ENCODE measurements around the gene PHACTR1. TPM values are rescaled to one million over a fixed set of nuclear protein-coding genes. Genes with fewer than 3 reads are reported as not detected.

The PHACTR1 gene
- total and polyA plus RNA-seq, 5 experiments from 2014 or later = 0.07 to 3.0 (median 0.70) TPM

DNA sequence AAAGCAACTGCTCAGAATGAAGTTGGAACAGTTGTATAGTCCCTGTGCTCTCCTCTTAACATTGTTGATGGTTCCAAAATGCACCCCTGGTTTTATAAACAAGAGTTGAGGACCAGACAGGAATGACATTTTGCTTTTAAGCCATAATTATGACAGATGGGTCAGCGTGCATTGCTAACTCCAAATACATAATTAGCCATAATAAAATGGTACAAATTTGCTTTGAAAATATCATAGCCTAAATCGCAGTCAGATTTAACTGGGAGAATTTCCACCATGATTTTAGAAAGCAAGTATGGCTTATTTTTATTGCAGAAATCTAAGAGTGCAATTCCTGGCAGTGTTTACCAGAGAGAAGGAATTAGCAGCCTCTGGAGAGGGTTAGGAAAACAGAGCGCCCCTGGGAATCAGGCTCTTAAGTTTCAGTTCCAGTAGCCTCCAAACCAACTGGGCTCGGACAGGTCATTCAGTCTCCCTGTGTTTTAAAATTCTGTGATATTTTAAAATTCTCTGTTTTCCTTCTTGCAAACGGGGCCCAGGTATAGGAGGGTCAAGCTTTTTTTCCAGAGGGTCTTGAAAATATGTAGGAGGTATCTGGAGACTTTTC lies 309.4 kb downstream of the PHACTR1 start:
- no peaks in the 10 kb centered on the region for H3K4me1 Mint-ChIP-seq
- H3K27ac Mint-ChIP-seq = no peak overlapping the region
- H3K9me3 Mint-ChIP-seq = no peaks in the 10 kb centered on the region
- peaks cover 2 to 13% (median 7%) of the 10 kb centered on the region in 5 donors for H3K27me3 Mint-ChIP-seq
- ATAC-seq (no peak), DNase-seq (no peak)
- H3K36me3 Mint-ChIP-seq = no peaks in the 10 kb centered on the region
- no peak overlapping the region for H3K4me3 Mint-ChIP-seq
- POLR2A ChIA-PET = no interaction called here

DNA sequence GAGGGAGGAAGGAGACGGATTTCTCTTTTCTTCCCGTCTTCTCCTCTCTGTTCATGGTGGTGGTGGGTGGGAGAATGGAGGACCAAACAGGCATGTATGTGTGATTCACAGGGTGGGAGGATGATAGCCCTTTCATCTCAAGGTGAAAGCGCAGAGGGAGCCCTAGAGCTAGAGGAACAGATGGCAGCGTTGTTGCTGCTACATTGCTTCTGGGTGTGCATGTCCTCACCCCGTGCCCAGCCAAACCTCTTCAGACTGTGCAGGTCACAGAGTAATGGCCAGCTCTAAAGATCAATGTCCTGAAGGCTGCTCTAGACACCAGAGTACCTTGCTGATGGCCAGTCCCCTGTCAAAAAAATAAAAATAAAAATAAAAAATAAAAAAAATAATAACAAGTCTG lies 310.0 kb downstream of the PHACTR1 start:
- Mint-ChIP-seq H3K36me3 (no peaks in the 10 kb centered on the region), H3K4me3 (no peak overlapping the region), H3K27ac (no peak overlapping the region), H3K27me3 (peaks cover 2 to 13% (median 6%) of the 10 kb centered on the region in 5 donors), H3K9me3 (no peaks in the 10 kb centered on the region), H3K4me1 (no peaks in the 10 kb centered on the region)
- DNase-seq (no peak), ATAC-seq (no peak)
- POLR2A ChIA-PET = no interaction called here

DNA sequence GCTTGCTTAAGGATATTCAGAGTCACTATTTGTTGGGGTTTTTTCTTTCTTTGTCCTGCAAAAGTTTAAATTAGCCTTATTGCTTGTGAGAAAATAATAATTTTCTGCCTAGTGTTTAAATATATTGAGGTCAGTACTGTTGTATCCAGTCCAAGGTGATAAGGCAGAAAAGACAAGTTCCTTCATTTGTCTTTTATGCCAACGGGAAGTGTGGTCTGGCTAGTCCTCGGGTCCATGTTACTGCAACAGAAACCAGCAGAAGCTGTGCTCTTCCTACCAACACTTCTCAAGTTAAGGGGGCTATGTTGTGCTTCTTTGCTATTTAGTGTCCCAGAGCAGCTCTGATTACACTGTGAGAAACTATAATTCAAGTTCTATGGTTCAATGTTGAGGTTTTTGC lies 310.6 kb downstream of the PHACTR1 start:
- POLR2A ChIA-PET = no interaction called here
- no peaks in the 10 kb centered on the region for H3K9me3 Mint-ChIP-seq
- no peak for ATAC-seq
- H3K4me3 Mint-ChIP-seq = no peak overlapping the region
- DNase-seq = no peak
- no peaks in the 10 kb centered on the region for H3K4me1 Mint-ChIP-seq
- no peaks in the 10 kb centered on the region for H3K36me3 Mint-ChIP-seq
- no peak overlapping the region for H3K27ac Mint-ChIP-seq
- H3K27me3 Mint-ChIP-seq = peaks cover 2 to 13% (median 6%) of the 10 kb centered on the region in 5 donors

DNA sequence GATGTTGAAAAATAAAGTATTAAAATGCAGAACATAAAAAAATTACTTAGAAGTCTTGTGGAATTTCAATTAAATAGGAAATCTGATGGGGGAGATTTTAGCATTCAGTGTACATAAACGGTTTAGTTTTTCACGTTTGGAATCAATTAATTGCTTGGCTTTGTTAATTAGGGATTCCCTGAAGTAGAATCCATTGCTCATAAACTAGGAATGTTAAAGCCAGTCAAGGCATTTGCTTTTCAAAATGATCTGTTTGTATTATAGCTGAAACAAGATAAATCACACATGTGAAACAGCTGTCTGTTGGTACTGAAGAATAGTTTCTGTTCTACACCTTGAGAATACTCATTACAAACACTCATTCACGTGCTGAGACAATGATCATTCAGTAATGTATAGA lies 313.8 kb downstream of the PHACTR1 start:
- no peaks in the 10 kb centered on the region for H3K9me3 Mint-ChIP-seq
- no peak overlapping the region for H3K27ac Mint-ChIP-seq
- H3K36me3 Mint-ChIP-seq = no peaks in the 10 kb centered on the region
- DNase-seq (no peak), ATAC-seq (no peak)
- H3K27me3 Mint-ChIP-seq = peaks cover 2 to 13% (median 3%) of the 10 kb centered on the region in 5 donors
- POLR2A ChIA-PET = no interaction called here
- H3K4me3 Mint-ChIP-seq = no peak overlapping the region
- H3K4me1 Mint-ChIP-seq = peaks cover 0 to 2% (median 0%) of the 10 kb centered on the region in 4 donors

DNA sequence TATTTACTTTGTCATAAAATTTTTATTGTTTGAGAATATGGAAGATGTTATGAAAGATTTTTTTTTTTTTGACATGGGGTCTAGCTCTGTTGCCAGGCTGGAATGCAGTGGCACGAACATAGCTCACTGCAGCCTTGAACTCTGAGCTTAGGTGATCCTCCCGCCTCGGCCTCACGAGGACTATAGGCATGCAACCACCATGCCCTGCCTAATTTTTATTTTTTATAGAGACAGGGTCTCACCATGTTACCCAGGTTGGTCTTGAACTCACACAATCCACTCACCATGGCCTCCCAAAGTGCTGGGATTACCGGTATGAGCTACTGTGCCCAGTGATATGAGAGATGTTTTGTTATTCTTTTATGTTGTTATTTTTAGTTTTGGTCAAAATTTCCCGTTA lies 316.0 kb downstream of the PHACTR1 start:
- DNase-seq = no peak
- Mint-ChIP-seq H3K27me3 (peaks cover under 1 to 20% (median 9%) of the 10 kb centered on the region in 5 donors), H3K4me1 (peaks cover 0 to 2% (median 0%) of the 10 kb centered on the region in 4 donors), H3K9me3 (no peaks in the 10 kb centered on the region), H3K36me3 (no peaks in the 10 kb centered on the region), H3K27ac (no peak overlapping the region), H3K4me3 (no peak overlapping the region)
- POLR2A ChIA-PET = no interaction called here
- no peak for ATAC-seq

DNA sequence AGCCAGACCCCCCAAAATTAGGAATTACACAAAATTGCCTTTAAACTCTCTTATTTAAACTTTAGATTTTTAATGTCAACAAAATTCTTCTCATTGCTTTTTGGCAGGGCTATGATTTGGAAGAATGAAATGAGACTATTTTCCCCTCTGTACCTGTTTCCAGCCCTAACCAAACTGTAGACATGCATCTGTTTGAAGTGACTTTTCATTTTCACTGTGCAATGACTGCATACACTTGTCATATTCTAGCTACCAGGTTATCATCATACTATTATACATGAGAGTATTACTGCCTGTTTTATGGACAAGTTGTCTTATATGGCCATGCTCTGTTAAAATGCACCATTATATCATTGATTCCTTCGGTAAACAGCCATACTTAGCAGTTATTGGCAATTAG lies 316.6 kb downstream of the PHACTR1 start:
- DNase-seq (no peak), ATAC-seq (no peak)
- Mint-ChIP-seq H3K4me1 (peaks cover 0 to 2% (median 0%) of the 10 kb centered on the region in 4 donors), H3K27ac (no peak overlapping the region), H3K27me3 (peaks cover 3 to 23% (median 11%) of the 10 kb centered on the region in 5 donors), H3K4me3 (no peak overlapping the region), H3K9me3 (no peaks in the 10 kb centered on the region), H3K36me3 (no peaks in the 10 kb centered on the region)
- POLR2A ChIA-PET = no interaction called here

DNA sequence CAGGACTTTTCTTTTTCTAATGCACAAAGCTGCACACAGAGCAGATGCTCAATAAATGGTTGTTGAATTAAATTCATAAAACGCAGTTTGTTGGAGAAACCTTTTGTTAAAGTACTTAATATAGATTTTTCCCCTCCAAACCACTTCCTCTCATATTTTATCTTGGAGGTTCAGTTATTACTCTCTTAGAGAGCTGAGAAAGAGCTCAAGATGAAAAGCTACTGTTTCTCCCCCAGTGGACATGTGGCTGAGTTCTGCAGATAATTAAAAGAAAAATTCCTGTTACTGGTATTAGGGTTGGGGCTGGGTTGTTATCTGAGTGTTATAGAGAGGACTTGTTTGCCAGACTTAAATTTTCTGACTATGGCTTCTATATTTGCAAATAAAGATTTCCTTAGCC lies 317.7 kb downstream of the PHACTR1 start:
- Mint-ChIP-seq H3K27me3 (peaks cover 0 to 12% (median 8%) of the 10 kb centered on the region in 5 donors), H3K27ac (no peak overlapping the region), H3K4me3 (no peak overlapping the region), H3K36me3 (no peaks in the 10 kb centered on the region), H3K4me1 (peaks cover 0 to 2% (median 0%) of the 10 kb centered on the region in 4 donors), H3K9me3 (no peaks in the 10 kb centered on the region)
- POLR2A ChIA-PET = no interaction called here
- DNase-seq = no peak
- no peak for ATAC-seq

DNA sequence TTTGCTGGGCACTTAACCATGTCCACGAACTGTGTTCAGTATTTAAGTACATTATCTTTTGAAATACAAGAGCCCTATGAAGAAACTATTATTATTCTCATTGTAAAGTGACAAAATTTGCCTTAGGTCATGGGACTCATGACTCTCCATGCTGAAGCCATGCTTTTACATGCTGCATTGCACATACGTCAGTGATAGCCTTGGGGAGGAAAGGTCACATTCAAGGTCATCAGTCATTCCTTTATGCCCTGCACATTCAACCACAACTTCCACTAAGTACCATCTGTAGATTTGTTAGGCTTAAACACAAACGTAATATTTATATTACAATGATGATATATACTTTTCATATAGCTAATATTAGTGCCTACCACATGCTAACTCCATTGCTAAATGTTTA lies 319.0 kb downstream of the PHACTR1 start:
- Mint-ChIP-seq H3K36me3 (no peaks in the 10 kb centered on the region), H3K4me3 (no peak overlapping the region), H3K9me3 (no peaks in the 10 kb centered on the region), H3K27ac (no peak overlapping the region), H3K27me3 (peaks cover 1 to 10% (median 8%) of the 10 kb centered on the region in 5 donors), H3K4me1 (peaks cover 0 to 2% (median 0%) of the 10 kb centered on the region in 4 donors)
- DNase-seq (no peak), ATAC-seq (no peak)
- POLR2A ChIA-PET = no interaction called here

DNA sequence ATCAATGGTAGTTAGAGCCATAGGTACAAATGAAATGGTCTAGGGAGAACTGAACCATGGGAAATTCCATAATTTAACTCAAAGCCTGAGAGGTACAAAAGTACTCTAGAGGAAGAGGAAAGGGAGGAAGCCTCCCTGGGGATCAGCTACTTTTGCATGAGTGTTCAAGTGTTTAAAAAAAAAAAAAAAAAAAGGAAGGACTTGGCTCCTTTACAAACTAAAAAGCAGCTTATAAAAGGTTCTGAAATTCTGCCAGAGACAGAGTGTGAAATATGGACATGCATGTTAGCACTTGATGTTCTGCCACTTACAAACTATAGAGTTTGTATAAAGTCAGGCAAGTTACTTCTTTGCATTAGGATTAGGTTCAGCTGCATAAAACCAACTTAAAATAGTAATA lies 321.7 kb downstream of the PHACTR1 start:
- no peak overlapping the region for H3K27ac Mint-ChIP-seq
- ATAC-seq (no peak), DNase-seq (no peak)
- no peaks in the 10 kb centered on the region for H3K36me3 Mint-ChIP-seq
- H3K4me1 Mint-ChIP-seq = no peaks in the 10 kb centered on the region
- no peak overlapping the region for H3K4me3 Mint-ChIP-seq
- POLR2A ChIA-PET = interaction anchor here (0.6 kb wide), 1 partner anchor 1673 kb away, joined by 3 read pairs; no protein-coding TSS in a partner anchor
- H3K9me3 Mint-ChIP-seq = no peaks in the 10 kb centered on the region
- peaks cover 3 to 13% (median 10%) of the 10 kb centered on the region in 5 donors for H3K27me3 Mint-ChIP-seq

DNA sequence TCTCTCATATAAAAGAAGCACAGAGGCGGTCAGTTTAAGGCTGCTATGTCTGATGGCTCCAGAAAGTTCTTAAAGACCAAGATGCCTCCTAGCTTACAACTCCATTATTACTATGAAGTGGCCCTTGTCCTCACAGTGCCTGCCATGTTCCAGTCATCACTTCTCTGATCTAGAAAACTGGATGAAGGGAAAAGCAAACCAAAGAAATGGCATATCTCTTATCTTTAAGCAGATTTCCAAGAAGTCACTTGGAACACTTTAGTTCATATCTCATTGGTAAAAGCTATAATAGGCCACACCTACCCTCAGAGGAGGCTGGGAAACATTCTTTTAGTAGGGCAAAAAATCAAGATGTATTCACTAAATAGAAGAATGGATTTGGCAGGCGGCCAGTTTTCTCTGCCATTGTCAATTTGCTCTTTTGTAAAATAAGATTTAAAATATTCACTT lies 322.2 kb downstream of the PHACTR1 start:
- Mint-ChIP-seq H3K36me3 (no peaks in the 10 kb centered on the region), H3K27ac (no peak overlapping the region), H3K9me3 (no peaks in the 10 kb centered on the region), H3K27me3 (peaks cover 3 to 13% (median 10%) of the 10 kb centered on the region in 5 donors), H3K4me1 (no peaks in the 10 kb centered on the region), H3K4me3 (no peak overlapping the region)
- DNase-seq (no peak), ATAC-seq (no peak)
- POLR2A ChIA-PET = no interaction called here

DNA sequence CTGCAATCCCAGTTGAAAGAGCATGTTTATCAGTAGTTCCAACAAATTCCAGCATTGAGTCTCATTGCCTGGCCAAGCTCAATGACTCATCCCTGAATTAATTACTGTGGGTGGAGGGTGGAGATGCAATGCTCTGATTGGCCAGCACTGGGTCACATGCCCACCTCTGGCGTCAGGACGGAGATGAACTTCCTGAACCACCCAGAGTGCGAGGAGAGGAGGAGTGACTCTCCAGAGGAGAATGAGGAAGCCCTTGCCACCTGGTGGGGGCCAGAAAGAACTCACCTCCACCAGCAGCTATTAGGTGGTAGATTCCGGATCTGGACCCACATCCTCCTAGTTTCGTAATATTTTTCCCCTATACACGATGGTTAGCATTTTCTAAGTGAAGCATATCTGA lies 327.8 kb downstream of the PHACTR1 start:
- no peak overlapping the region for H3K27ac Mint-ChIP-seq
- H3K36me3 Mint-ChIP-seq = no peaks in the 10 kb centered on the region
- H3K4me3 Mint-ChIP-seq = no peak overlapping the region
- H3K27me3 Mint-ChIP-seq = peaks cover 0 to 10% (median 4%) of the 10 kb centered on the region in 5 donors
- ATAC-seq = no peak
- POLR2A ChIA-PET = no interaction called here
- no peaks in the 10 kb centered on the region for H3K9me3 Mint-ChIP-seq
- no peak for DNase-seq
- H3K4me1 Mint-ChIP-seq = no peaks in the 10 kb centered on the region

DNA sequence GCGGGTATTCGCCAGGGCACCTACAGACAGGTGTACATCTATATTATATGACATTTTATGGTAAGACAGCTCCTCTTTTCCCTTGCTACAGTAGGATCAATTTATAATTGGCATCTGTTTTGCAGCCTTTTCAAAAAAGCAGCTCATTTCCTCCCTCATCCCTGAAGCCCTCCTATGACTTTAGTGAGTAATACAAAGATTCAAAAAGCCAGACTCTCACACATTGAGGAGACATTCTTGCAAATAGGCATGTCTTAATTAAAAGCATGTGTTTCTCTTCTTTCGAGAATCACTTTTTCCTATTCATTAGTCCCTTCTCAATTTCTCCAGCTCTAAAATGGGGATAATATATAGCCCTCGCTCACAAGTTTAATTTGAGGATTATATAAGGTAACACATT lies 328.3 kb downstream of the PHACTR1 start:
- no peak overlapping the region for H3K27ac Mint-ChIP-seq
- DNase-seq = no peak
- POLR2A ChIA-PET = no interaction called here

DNA sequence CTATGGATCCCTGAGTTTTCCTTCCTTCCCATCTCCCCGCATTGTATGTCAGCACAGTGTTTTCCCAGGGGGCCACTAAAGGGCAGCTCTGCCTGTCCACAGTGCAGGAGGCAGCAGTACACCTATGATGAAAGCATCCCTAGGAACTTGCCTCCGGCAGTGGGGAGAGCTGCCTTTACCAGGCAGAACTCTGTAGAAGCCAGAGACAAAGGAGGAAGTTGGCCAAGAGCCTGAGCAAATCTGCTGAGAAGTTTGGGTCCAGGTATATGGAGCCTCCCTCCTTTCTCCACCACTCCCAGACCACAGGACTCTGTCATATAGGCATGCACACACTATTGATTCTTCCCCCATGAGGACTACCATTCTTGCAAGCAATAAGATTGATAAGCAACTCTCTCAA lies 329.1 kb downstream of the PHACTR1 start:
- DNase-seq (no peak), ATAC-seq (no peak)
- H3K4me1 Mint-ChIP-seq = no peaks in the 10 kb centered on the region
- no peaks in the 10 kb centered on the region for H3K36me3 Mint-ChIP-seq
- H3K4me3 Mint-ChIP-seq = no peak overlapping the region
- POLR2A ChIA-PET = no interaction called here
- peaks cover 0 to 15% (median 4%) of the 10 kb centered on the region in 5 donors for H3K27me3 Mint-ChIP-seq
- no peak overlapping the region for H3K27ac Mint-ChIP-seq
- H3K9me3 Mint-ChIP-seq = no peaks in the 10 kb centered on the region

More for the DNA sequence above, 328.3 kb downstream of the PHACTR1 start:
- H3K36me3 Mint-ChIP-seq = no peaks in the 10 kb centered on the region
- ATAC-seq = no peak
- no peaks in the 10 kb centered on the region for H3K4me1 Mint-ChIP-seq
- H3K4me3 Mint-ChIP-seq = no peak overlapping the region
- no peaks in the 10 kb centered on the region for H3K9me3 Mint-ChIP-seq
- H3K27me3 Mint-ChIP-seq = peaks cover 0 to 10% (median 4%) of the 10 kb centered on the region in 5 donors

DNA sequence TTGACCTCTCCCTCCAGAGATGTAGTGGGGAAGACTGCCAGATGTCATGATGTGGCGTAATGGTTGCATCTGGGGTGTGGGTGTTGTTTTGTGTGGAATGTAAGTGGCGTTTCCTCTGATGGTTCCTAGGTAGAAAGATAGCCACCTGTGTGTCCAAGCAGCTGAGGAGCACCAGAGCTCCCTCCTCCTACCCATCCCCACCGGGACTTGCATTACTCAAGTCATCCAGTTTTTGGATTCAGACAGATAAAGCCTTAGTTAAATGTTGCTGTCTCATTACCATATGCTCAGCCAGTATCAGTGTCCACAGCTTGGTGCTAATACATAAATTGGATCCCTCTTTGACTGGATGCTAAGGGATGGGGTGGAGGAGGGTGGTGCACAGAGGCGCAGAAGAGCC lies 329.5 kb downstream of the PHACTR1 start:
- no peak for ATAC-seq
- Mint-ChIP-seq H3K4me1 (no peaks in the 10 kb centered on the region), H3K9me3 (no peaks in the 10 kb centered on the region), H3K36me3 (no peaks in the 10 kb centered on the region), H3K27ac (no peak overlapping the region), H3K27me3 (peaks cover 0 to 14% (median 4%) of the 10 kb centered on the region in 5 donors), H3K4me3 (no peak overlapping the region)
- POLR2A ChIA-PET = no interaction called here
- no peak for DNase-seq

All from naive thymus-derived CD8-positive, alpha-beta T cell (primary cell).